ENCODE measurements around the gene C10orf90.

DNA sequence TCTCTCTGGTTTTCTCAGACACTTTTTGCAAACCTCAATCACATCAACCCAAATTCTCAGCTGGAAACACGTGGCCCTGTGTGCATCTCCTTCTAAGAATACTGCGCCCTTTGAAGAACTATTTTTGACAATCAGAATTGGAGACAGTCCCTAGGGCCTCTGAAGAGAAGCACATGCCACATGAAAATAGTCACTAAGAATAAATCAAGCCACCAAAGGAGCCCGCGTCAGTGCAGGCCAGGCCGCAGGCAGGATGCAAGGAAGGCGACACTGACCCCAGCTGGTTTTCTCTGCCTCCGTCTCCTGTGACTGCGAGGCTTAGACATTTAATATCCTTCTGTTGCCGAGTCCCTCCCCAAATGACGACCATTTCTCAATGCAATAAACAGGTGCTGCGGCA, 194.2 kb downstream of the C10orf90 start:
- TF ChIP-seq CTCF (IDR thresholded peaks at IDR 0.05; ENCODE audit: low read depth, low read length) (no peak), MYC (IDR thresholded peaks at IDR 0.05; ENCODE audit: low read depth, low read length) (no peak)
